ENCODE data around the gene ZNF442.

- no peak for TF ChIP-seq REST (IDR thresholded peaks at IDR 0.05; ENCODE audit: insufficient read depth in 1 of 2, low read depth in 2 of 2, low read length in 2 of 2)
- TF ChIP-seq TAF1 (IDR thresholded peaks at IDR 0.05; ENCODE audit: borderline replicate concordance, insufficient read depth, low read length) = no peak
These were observed 14.9 kb upstream of the ZNF442 start for GRCh38 chr19:12380444-12380737.

Data from PFSK-1 (cell line).